ENCODE data around the gene CHMP2B.
"Not testable (repeated sequence)": the region's sequence is repeated elsewhere in the genome, so short reads cannot be mapped to it uniquely, and the experiment has no call there.

The CHMP2B gene

DNA sequence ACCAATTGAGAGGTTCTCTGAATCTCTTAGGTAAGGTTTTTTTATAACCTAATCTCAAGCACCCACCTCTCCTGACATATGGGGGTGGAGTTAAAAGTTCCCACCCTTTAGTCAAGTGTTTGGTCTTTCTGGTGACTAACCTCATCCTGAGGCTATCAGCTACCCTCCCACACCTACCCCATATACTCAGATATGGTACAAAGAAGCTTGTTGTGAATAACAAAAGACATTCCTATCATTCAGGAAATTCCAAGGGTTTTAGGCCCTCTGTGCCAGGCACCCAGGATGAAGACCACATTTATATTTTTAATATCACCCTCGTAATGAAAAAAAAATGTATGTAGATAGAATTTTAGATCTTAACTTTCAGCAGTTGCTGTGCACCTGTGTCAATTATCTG is 9.0 kb downstream of the CHMP2B start:
- no peak for DNase-seq

DNA sequence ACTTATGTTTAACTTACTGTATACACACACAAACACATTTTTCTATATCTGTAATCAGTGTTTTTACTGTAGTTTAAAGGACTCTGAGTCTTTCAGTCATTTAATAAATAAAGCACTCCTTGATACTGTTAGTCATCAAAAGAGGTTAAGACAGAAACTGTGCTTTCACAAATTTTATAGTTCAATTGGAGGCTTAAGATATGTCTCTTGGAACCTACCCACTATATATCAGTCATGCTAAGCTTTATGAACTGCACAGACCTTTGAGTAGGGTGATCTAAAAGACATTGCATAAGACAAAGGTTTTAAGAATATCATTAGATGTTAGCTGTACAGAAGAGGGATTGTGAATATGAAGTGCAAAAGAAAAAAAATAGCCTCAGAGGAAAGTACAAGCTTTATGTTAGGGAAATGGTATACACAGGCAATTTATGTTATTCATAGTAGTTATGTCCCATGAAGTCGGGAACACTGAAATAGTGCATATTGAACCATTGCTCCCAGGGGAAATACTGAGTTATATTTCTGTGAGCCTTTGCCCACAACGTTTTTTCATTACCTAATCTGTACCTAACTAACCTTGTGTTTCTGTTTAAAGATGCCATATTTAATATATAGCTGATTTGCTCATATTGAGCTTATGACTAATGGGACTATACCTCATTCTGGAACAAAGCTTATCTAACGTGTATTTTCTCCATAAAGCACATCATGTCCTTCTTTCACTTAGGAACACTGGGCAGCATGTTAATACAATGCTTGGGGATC is 19.7 kb downstream of the CHMP2B start:
- no peak for DNase-seq

DNA sequence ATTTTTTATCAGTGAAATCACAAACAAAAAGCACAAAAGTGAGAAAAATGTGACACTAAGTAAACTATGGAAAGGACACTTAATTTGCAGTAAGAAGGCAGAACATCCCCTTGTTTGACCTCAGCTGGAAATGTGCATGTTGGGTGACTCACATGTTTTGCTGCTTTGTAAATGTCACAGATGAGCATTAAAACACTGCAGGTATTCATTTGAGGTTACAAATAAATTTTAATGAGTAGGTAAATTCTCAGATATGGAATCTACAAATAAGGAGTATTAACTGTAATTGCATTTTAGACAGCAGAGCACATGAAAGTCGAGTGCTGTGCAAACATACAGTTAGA is 20.3 kb downstream of the CHMP2B start:
- no peak for DNase-seq

DNA sequence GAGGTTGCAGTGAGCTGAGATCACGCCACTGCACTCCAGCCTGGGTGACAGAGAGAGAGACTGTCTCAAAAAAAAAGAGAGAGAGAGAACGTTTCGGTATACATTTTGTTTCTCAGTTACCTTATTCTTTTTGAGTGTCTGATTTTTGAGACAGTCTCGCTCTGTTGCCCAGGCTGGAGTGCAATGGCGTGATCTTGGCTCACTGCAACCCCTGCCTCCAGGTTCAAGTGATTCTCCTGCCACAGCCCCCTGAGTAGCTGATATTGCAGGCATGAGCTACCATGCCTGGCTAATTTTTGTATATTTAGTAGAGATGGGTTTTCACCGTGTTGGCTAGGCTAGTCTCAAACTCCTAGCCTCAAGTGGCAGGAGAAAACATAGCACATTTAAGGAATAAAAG is 21.1 kb downstream of the CHMP2B start:
- DNase-seq, result not testable (repeated sequence)

DNA sequence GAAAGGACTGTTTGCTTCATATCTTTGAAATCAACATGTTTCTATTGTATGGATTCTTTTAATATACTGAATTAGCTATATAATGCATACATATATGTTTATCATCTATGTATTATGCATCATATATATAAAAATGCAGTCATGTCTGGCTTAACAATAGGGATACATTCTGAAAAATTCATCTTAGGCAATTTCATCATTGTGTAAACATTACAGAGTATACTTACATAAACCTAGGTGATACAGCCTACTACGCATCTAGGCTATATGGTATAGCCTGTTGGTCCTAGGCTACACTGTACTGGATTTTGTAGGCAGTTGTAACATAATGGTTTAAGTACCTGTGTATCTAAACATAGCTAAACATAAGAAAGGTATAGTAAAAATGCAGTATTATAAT is 21.7 kb downstream of the CHMP2B start:
- DNase-seq, result no peak

DNA sequence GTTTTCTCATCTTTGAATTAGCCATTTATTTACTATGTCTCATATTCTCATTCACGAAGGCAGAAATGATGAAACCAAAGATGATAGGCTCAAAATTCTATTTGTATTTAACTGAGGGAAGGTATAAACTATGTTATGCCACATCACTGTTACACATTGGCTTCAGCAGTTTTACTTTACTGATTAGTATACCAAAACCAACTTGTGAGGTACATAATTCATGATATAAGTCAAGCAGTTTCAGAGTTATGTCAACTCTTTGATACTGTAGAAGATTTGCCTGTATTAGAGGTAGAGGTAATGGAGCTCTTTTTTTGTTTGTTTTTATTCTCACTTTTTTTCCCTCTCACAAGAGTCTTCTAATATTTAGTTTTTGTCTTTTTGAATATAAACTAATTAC is 22.9 kb downstream of the CHMP2B start:
- DNase-seq, result no peak

DNA sequence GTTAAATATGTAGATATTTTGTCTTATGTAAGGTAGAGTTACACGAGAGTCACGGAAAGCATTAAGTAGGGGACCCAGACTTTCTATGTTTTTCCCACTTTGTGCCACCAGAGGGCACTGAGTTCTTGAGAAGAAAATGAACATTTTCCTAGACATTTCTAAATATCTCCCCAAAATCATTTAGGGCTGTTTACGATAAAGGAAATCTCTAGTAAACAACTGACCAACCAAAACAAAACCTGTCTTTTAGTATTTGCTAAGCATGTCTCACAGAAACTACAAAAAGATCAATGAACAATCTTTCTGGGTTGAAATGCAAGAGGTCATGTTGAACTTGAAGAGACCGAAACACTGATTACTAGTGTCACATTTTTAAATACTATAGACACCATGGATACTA is 33.2 kb downstream of the CHMP2B start:
- DNase-seq, result no peak

DNA sequence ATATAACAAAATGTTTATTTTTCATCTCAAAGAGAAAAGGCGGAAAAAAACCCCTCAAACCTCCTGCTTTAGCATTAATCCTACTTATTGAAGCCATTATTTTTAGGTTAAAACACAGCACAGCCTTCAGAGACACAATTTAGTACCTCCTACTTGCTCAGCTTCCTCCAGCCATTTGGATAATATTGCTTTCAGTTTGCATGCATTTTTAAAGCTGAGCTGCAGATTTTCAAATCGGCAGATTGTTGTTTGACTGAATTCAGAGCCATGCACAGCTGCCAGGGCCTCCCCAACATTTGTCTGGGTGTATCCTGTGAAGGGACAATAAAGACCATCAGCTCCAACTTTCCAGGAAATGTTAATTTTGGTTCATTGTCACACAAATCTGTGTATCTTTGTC is 34.8 kb downstream of the CHMP2B start:
- DNase-seq, result no peak

DNA sequence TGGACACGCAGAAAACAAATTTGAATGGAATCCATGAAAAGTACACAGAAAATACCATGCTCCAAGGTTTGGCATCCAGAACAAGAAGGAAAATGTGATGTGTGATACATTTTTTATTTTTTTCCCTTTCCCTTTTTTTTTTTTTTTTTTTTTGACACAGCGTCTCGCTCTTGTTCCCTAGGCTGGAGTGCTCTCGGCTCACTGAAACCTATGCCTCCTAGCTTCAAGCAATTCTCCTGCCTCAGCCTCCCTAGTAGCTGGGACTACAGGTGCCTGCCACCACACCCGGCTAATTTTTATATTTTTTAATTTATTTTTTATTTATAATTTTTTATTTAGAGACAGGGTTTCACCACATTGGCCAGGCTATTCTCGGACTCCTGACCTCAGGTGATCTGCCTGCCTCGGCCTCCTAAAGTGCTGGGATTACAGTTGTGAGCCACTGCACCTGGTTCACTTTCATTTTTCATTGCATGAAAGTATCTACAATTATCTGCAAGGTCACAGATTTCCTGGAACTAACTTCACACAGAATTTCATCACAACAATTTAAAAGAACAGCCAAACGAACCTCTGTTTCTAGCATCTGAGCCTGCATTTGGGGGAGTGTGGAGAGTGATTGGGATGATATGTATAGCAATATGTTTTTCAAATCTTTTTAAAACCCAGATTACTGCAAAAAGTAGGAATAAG is 41.0 kb downstream of the CHMP2B start:
- no peak for DNase-seq

DNA sequence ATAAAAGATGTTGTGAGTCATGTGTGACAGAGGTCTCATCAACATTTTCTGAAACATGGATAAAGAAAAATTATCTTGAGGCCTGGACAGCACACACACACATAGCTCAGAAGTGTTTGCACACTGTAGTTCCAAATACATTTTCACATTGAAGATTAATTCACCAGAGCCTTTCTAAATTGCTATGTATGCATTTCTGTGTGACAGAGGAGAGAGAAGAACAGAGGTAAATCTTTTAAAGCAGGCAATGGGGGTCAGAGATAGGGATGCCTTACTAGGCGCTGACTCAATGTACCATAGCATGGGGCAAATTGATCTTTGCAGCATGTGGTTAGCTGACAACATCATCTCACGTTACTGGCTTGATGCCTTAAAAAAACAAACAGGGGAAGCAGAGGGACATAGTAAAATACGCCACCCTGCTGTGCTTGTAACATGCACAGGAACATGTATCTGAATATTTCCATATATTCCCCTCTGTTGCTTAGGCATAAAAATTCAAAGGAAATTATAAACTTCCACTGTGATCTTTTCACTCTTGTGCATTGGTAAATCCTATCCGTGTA is 41.6 kb downstream of the CHMP2B start:
- DNase-seq, result no peak

DNA sequence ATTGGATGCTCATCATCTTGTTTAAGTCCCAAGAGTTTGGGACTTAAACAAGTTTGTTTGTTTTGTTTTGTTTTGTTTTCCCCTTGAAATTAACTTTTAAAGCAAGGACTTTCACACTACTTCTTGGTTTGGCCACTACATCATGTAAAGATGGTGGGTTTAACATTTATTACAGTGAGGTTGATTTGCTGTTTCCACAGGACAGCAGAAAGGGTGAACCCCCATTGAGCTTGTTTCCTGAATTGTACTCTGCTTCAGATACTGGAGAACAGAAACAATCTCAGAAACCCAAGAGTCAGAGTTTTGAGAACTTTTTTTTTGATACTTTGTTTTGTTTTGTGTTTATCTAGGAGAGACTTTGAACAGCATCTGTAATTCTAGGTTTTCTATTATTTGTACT is 42.6 kb downstream of the CHMP2B start:
- no peak for DNase-seq

DNA sequence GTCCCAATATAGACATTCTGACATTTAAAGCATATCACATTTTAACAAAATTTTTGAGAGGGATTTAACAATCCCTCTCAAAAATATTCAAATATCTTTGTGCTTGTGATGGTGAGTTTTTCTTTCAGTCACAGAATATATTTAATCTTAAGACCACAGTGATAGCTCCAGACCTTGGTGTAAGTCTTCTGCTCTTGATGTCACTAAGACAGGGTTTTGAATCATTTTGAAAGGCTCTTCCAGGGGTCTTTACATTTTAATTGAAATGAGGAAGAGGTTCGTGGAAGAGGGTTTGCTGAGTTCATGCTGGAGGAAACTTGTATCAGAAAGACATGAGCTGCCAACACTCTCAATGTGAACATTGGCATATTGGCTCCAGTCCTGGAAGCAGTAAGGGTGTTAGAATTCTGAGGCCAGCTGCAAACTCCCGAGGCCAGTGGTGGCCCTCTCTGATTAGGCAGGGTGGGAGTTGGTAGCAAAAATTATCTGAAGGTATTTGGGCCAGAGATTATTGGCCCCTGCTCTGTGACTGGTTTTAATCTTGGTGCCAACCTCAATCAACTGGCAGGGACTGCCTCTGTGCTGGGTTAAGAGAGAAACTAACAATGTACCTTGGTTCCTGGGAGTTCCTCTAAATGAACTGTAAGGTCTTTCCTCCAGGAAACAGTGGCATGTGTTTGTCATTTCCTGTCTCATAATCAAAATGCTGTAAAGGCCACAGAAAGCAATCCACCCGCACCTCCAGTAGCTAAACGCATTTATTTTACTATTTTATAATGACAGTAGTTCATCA is 44.0 kb downstream of the CHMP2B start:
- DNase-seq, result no peak

DNA sequence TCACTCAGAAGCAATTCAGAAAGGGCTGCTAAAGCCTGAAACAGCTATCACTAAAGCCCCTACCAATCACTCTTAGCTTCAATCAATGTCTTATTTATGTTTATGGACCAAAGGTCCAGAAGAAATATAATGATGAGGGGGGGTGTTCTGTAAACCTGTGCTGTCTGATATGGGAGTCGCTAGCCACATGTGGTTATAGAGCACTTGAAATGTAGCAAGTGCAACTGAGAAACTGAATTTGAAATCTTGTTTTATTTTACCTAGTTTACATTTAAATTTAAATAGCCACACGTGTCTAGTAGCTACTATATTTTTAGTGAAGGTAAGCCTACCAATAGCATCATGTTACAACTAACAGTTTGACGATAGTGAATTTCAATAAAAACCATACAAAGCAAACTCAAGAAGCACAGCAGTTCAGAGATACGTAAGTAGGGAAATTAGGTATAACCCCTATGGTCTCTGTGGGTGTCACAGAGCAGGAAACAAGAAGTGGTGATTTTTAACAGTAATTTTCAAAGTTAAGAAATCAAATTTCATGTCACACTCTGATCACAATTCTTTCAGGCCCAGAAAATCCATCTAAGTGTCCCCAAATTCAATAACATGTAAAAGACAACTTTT is 45.7 kb downstream of the CHMP2B start:
- DNase-seq, result no peak

DNA sequence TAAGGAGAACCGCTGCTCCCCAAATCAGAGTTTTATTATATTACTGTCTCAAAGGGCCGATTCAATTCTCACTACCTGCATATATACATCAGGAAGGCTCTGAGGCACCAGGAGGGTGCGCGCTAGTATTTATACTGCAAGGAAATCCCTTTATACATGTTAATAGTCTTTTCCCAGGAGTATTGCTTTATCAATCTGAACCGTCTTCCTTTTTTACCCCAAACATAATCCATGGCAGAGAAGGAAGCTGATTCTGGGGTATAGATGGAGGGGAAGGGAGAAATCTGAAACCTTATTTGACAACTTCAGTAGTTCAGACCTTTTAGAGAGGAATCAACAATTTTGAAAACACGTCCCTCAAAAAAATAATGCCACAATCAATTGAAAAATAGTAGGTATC is 49.4 kb downstream of the CHMP2B start, which contains the start of gene POU1F1:
Gene POU1F1, minus strand, starts transcription at position 101 of the 400 bp plus-strand sequence. CDS start 122 bp downstream, outside the sequence.
- no peak for DNase-seq

DNA sequence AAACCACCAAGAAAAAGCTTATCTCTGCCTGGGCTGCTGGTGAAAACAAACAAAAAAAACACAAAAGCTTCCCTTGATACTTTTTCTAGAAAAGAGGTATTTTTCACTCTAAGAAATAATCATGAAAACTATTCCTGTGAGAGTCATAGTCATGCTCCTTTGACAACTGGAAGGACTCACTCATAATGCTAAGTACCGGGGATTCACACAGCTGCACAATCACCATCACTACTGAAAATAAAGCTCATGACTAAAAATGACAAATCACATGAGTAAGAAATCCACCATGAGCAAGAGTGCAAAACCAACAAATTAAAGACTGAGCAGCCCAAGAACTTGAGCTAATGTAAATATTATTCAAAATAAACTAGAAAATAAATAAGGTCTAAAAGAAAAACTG is 59.9 kb downstream of the CHMP2B start:
- DNase-seq, result no peak

DNA sequence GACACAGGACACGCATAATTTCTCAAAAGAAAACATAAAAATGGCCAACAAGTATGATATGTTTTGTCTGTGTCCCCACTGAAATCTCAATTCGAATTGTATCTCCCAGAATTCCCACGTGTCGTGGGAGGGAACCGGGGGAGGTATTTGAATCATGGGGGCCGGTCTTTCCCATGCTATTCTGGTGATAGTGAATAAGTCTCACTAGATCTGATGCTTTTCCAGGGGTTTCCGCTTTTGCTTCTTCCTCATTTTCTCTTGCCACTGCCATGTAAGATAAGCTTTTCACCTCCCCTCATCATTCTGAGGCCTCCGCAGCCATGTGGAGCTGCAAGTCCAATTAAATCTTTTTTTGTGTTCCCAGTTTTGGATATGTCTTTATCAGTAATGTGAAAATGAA is 61.3 kb downstream of the CHMP2B start:
- no peak for DNase-seq

DNA sequence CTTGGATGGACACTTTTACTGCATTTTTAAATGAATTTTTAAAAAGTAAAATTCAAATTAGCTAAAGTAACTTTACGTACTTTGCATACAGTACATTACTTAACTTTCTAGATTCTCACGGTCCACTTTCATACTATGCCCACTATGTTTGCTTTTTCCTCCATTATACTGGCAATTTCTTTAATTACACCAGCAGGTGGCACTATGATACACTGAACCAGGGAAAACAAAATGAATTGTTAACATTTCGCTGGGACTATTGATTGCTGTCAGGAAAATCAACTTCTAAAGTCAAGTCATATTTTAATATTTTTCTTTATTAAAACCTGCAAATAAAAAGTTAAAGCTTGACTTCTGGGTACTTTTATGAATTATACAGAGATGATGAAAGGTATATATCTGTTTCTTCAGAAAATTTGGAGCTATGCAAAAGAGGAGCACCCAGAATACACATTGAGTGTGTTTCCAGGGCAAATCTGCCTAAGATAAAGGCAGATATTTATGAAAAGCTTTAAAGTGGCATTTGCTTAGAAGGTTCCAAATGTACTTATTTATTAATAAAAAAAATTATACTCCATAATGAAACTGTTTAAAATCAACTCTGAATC is 71.1 kb downstream of the CHMP2B start:
- DNase-seq, result no peak

DNA sequence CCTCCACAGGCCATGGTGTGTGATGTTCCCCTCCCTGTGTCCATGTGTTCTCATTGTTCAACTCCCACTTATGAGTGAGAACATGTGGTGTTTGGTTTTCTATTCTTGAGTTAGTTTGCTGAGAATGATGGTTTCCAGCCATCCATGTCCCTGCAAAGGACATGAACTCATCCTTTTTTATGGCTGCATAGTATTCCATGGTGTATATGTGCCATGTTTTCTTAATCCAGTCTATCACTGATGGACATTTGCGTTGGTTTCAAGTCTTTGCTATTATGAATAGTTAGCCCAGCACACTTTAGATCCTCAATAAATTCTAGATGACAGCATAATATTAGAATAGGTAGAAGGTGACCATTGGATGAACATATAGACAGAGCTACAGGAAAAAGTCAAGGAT is 77.9 kb downstream of the CHMP2B start:
- DNase-seq, result not testable (repeated sequence)
